ENCODE data around the gene ARHGAP36.

Gene ARHGAP36

DNA sequence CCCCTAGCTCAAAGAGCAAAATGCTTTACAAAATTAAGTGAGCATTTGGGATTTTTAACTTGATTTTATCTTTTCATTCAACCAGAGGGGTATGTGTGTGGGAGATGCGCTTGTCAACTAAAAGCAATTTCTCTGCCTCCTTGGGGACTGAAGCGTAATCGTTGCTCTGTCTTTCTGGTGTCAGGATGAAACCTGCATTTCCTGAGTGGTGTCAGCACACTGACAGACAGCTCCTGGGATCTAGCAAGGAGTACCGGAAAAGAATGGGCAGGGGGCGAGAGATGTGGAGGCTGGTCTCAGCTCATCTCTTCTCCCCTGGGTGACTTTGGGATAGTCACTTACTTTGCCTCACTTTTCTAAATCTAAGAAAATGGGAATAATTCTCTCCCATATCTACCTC, 5.1 kb upstream of the ARHGAP36 start:
- Histone ChIP-seq H3K27me3 (ENCODE audit: insufficient read depth, low read length, poor library complexity) (no peaks in the 10 kb centered on the region), H3K27ac (ENCODE audit: low read length) (no peak overlapping the region), H3K9me3 (ENCODE audit: insufficient read depth, low read length, severe bottlenecking) (no peaks in the 10 kb centered on the region), H4K20me1 (ENCODE audit: insufficient read depth, low read length) (no peaks in the 10 kb centered on the region), H3K4me1 (ENCODE audit: insufficient read depth, low read length) (no peaks in the 10 kb centered on the region), H3K4me3 (ENCODE audit: low read depth in 1 of 2, low read length in 2 of 2) (no peak overlapping the region), H3K36me3 (ENCODE audit: insufficient read depth, low read length) (no peaks in the 10 kb centered on the region), H3K9ac (ENCODE audit: low read depth, low read length) (no peak overlapping the region), H2AFZ (ENCODE audit: low read depth, low read length) (no peak overlapping the region), H3K79me2 (ENCODE audit: insufficient read depth, low read length) (no peaks in the 10 kb centered on the region), H3K4me2 (ENCODE audit: insufficient read depth, low read length) (no peak overlapping the region)
- DNase-seq (no peak), ATAC-seq (ENCODE audit: insufficient read depth, low read depth) (no peak)
- TF ChIP-seq EZH2 (IDR thresholded peaks at IDR 0.05; ENCODE audit: borderline replicate concordance, low read depth, low read length, severe bottlenecking) (no peak), CTCF (IDR thresholded peaks at IDR 0.05; ENCODE audit: borderline replicate concordance, extremely low read depth, low read length, poor library complexity, severe bottlenecking) (no peak)

- no peak overlapping the region for H3K4me3 ChIP-seq (ENCODE audit: low read depth in 1 of 2, low read length in 2 of 2)
- TF ChIP-seq EZH2 (IDR thresholded peaks at IDR 0.05; ENCODE audit: borderline replicate concordance, low read depth, low read length, severe bottlenecking) (no peak), CTCF (IDR thresholded peaks at IDR 0.05; ENCODE audit: borderline replicate concordance, extremely low read depth, low read length, poor library complexity, severe bottlenecking) (no peak)
- no peak overlapping the region for H3K4me2 ChIP-seq (ENCODE audit: insufficient read depth, low read length)
- no peaks in the 10 kb centered on the region for H3K27me3 ChIP-seq (ENCODE audit: insufficient read depth, low read length, poor library complexity)
- no peaks in the 10 kb centered on the region for H3K9me3 ChIP-seq (ENCODE audit: insufficient read depth, low read length, severe bottlenecking)
- H3K36me3 ChIP-seq (ENCODE audit: insufficient read depth, low read length) = no peaks in the 10 kb centered on the region
- no peaks in the 10 kb centered on the region for H3K4me1 ChIP-seq (ENCODE audit: insufficient read depth, low read length)
- no peaks in the 10 kb centered on the region for H4K20me1 ChIP-seq (ENCODE audit: insufficient read depth, low read length)
- no peak overlapping the region for H2AFZ ChIP-seq (ENCODE audit: low read depth, low read length)
- no peaks in the 10 kb centered on the region for H3K79me2 ChIP-seq (ENCODE audit: insufficient read depth, low read length)
- H3K9ac ChIP-seq (ENCODE audit: low read depth, low read length) = no peak overlapping the region
- DNase-seq = no peak
- ATAC-seq (ENCODE audit: insufficient read depth, low read depth) = no peak
- no peak overlapping the region for H3K27ac ChIP-seq (ENCODE audit: low read length)
Measured at GRCh38 chrX:131054906-131055305, 3.2 kb upstream of the ARHGAP36 start.

GRCh38 chrX:131057706-131058105, 440 bp upstream of the ARHGAP36 start:
- Histone ChIP-seq H3K27ac (ENCODE audit: low read length) (no peak overlapping the region), H2AFZ (ENCODE audit: low read depth, low read length) (no peak overlapping the region), H3K9ac (ENCODE audit: low read depth, low read length) (no peak overlapping the region), H3K4me3 (ENCODE audit: low read depth in 1 of 2, low read length in 2 of 2) (no peak overlapping the region), H3K4me1 (ENCODE audit: insufficient read depth, low read length) (no peaks in the 10 kb centered on the region), H3K79me2 (ENCODE audit: insufficient read depth, low read length) (no peaks in the 10 kb centered on the region), H3K27me3 (ENCODE audit: insufficient read depth, low read length, poor library complexity) (no peaks in the 10 kb centered on the region), H4K20me1 (ENCODE audit: insufficient read depth, low read length) (no peaks in the 10 kb centered on the region), H3K36me3 (ENCODE audit: insufficient read depth, low read length) (no peaks in the 10 kb centered on the region), H3K9me3 (ENCODE audit: insufficient read depth, low read length, severe bottlenecking) (no peaks in the 10 kb centered on the region), H3K4me2 (ENCODE audit: insufficient read depth, low read length) (no peak overlapping the region)
- TF ChIP-seq EZH2 (IDR thresholded peaks at IDR 0.05; ENCODE audit: borderline replicate concordance, low read depth, low read length, severe bottlenecking) = no peak
- TF ChIP-seq CTCF (IDR thresholded peaks at IDR 0.05; ENCODE audit: borderline replicate concordance, extremely low read depth, low read length, poor library complexity, severe bottlenecking) = no peak
- ATAC-seq (ENCODE audit: insufficient read depth, low read depth) (no peak), DNase-seq (no peak)

GRCh38 chrX:131059246-131059645, 1.1 kb downstream of the ARHGAP36 start:
- TF ChIP-seq CTCF (IDR thresholded peaks at IDR 0.05; ENCODE audit: borderline replicate concordance, extremely low read depth, low read length, poor library complexity, severe bottlenecking) (no peak), EZH2 (IDR thresholded peaks at IDR 0.05; ENCODE audit: borderline replicate concordance, low read depth, low read length, severe bottlenecking) (no peak)
- no peak overlapping the region for H3K4me3 ChIP-seq (ENCODE audit: low read depth in 1 of 2, low read length in 2 of 2)
- no peaks in the 10 kb centered on the region for H4K20me1 ChIP-seq (ENCODE audit: insufficient read depth, low read length)
- ATAC-seq (ENCODE audit: insufficient read depth, low read depth) (no peak), DNase-seq (no peak)
- H3K36me3 ChIP-seq (ENCODE audit: insufficient read depth, low read length) = no peaks in the 10 kb centered on the region
- H3K27me3 ChIP-seq (ENCODE audit: insufficient read depth, low read length, poor library complexity) = no peaks in the 10 kb centered on the region
- no peaks in the 10 kb centered on the region for H3K4me1 ChIP-seq (ENCODE audit: insufficient read depth, low read length)
- H3K9me3 ChIP-seq (ENCODE audit: insufficient read depth, low read length, severe bottlenecking) = no peaks in the 10 kb centered on the region
- no peak overlapping the region for H2AFZ ChIP-seq (ENCODE audit: low read depth, low read length)
- no peak overlapping the region for H3K9ac ChIP-seq (ENCODE audit: low read depth, low read length)
- no peaks in the 10 kb centered on the region for H3K79me2 ChIP-seq (ENCODE audit: insufficient read depth, low read length)
- H3K27ac ChIP-seq (ENCODE audit: low read length) = no peak overlapping the region
- no peak overlapping the region for H3K4me2 ChIP-seq (ENCODE audit: insufficient read depth, low read length)

Data from DND-41 (cell line).